Suprapubic skin (tissue), 4 donors: ENCODE results near the gene TMEM135.

Source experiments
- EP300 ChIP-seq: sonication (generic); formaldehyde crosslinking; IDR thresholded peaks from one replicate; pipeline ENCODE4 v1.6.1; 2017; ENCODE audit warnings: antibody characterized with exemption
- POLR2AphosphoS5 ChIP-seq, 3 donors: sonication (generic); formaldehyde crosslinking; IDR thresholded peaks; one replicate each; pipeline ENCODE4 v1.6.1; 2017; ENCODE audit warnings: antibody characterized with exemption in 3 of 3
- TF ChIP-seq, protein P1 (sequence below), 2 donors: fragments of 200-600 bp in 1 of 2; fragments of 450-650 bp in 1 of 2; sonication (generic) in 1 of 2; IDR thresholded peaks; one replicate each; pipeline ENCODE4 v1.5.1; 2016 to 2019; ENCODE audit warnings: antibody characterized with exemption in 2 of 2, mild to moderate bottlenecking in 1 of 2, moderate library complexity in 1 of 2

DNA sequence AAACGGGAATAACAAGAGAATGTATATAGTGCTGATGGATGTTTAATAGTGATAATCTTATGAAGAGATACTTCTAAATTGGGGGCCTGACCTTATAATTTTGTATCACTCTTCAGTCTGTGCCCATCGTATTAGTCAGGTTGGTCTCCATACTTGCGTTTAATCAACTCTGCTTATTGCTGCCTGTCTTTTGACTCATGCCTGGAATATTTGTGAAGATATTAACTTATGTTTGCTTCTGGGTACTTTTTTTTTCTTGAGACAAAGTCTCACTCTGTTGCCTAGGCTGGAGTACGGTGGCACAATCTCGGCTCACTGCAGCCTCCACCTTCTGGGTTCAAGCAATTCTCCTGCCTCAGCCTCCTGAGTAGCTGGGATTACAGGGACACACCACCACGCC lies 24.0 kb downstream of the TMEM135 start:
- TF ChIP-seq POLR2AphosphoS5 (IDR thresholded peaks at IDR 0.05) (no peak), EP300 (no peak)
- TF ChIP-seq, protein P1, sequence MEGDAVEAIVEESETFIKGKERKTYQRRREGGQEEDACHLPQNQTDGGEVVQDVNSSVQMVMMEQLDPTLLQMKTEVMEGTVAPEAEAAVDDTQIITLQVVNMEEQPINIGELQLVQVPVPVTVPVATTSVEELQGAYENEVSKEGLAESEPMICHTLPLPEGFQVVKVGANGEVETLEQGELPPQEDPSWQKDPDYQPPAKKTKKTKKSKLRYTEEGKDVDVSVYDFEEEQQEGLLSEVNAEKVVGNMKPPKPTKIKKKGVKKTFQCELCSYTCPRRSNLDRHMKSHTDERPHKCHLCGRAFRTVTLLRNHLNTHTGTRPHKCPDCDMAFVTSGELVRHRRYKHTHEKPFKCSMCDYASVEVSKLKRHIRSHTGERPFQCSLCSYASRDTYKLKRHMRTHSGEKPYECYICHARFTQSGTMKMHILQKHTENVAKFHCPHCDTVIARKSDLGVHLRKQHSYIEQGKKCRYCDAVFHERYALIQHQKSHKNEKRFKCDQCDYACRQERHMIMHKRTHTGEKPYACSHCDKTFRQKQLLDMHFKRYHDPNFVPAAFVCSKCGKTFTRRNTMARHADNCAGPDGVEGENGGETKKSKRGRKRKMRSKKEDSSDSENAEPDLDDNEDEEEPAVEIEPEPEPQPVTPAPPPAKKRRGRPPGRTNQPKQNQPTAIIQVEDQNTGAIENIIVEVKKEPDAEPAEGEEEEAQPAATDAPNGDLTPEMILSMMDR (IDR thresholded peaks at IDR 0.05): no peak
